PC-9 (cell line): ENCODE results near the gene SEC24B.

ENCODE experiments used
- EZH2 ChIP-seq: fragments of 200-600 bp; sonication (generic); IDR thresholded peaks from 2 replicates; pipeline ENCODE4 v1.8.0; 2017; ENCODE audit warnings: antibody characterized with exemption, low read depth
- TF ChIP-seq, protein P1 (sequence below): fragments of 200-600 bp; sonication (generic); conservative IDR thresholded peaks from 2 replicates; pipeline ENCODE4 v1.6.1; 2017; ENCODE audit warnings: mixed run types, antibody characterized with exemption, mild to moderate bottlenecking, moderate library complexity

GRCh38 chr4:109440948-109441347 is 7.3 kb downstream of the SEC24B start:
- TF ChIP-seq, protein P1, sequence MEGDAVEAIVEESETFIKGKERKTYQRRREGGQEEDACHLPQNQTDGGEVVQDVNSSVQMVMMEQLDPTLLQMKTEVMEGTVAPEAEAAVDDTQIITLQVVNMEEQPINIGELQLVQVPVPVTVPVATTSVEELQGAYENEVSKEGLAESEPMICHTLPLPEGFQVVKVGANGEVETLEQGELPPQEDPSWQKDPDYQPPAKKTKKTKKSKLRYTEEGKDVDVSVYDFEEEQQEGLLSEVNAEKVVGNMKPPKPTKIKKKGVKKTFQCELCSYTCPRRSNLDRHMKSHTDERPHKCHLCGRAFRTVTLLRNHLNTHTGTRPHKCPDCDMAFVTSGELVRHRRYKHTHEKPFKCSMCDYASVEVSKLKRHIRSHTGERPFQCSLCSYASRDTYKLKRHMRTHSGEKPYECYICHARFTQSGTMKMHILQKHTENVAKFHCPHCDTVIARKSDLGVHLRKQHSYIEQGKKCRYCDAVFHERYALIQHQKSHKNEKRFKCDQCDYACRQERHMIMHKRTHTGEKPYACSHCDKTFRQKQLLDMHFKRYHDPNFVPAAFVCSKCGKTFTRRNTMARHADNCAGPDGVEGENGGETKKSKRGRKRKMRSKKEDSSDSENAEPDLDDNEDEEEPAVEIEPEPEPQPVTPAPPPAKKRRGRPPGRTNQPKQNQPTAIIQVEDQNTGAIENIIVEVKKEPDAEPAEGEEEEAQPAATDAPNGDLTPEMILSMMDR: no peak
- no peak for TF ChIP-seq EZH2
